GM12891 (cell line): ENCODE measurements around the gene MYO15B.

Source experiments
- PAX5 ChIP-seq: IDR thresholded peaks from 2 replicates; pipeline ENCODE4 v1.6.1; 2011; ENCODE audit warnings: low read length, moderate library complexity, mild to moderate bottlenecking; ENCODE audit not compliant: insufficient read depth, severe bottlenecking
- POLR2A ChIP-seq: IDR thresholded peaks from 2 replicates; pipeline ENCODE4 v1.6.1; 2011; ENCODE audit warnings: low read depth, low read length, control low read depth
- POLR2AphosphoS5 ChIP-seq: IDR thresholded peaks from 2 replicates; pipeline ENCODE4 v1.6.1; 2011; ENCODE audit warnings: low read depth, low read length, control low read depth
- SPI1 ChIP-seq: IDR thresholded peaks from 2 replicates; pipeline ENCODE4 v1.6.1; 2011; ENCODE audit warnings: low read depth, low read length, control low read depth
- TAF1 ChIP-seq: IDR thresholded peaks from 2 replicates; pipeline ENCODE4 v1.6.1; 2011; ENCODE audit warnings: low read depth, low read length, control low read depth

GRCh38 chr17:75588596-75589011 is 1.0 kb downstream of the MYO15B start:
- TF ChIP-seq POLR2A, result no peak
- no peak for TF ChIP-seq TAF1
- TF ChIP-seq POLR2AphosphoS5, result no peak
- TF ChIP-seq PAX5, result no peak
- no peak for TF ChIP-seq SPI1
